ENCODE results near the gene NHP2. TPM values are rescaled to one million over a fixed set of nuclear protein-coding genes. Genes with fewer than 3 reads are reported as not detected.
A peak's percentile ranks its signal among the peaks of the same experiment; 100 is the strongest.

NHP2 gene
- total RNA-seq, 4 donors from 2014 or later = 288 to 408 (median 358) TPM

DNA sequence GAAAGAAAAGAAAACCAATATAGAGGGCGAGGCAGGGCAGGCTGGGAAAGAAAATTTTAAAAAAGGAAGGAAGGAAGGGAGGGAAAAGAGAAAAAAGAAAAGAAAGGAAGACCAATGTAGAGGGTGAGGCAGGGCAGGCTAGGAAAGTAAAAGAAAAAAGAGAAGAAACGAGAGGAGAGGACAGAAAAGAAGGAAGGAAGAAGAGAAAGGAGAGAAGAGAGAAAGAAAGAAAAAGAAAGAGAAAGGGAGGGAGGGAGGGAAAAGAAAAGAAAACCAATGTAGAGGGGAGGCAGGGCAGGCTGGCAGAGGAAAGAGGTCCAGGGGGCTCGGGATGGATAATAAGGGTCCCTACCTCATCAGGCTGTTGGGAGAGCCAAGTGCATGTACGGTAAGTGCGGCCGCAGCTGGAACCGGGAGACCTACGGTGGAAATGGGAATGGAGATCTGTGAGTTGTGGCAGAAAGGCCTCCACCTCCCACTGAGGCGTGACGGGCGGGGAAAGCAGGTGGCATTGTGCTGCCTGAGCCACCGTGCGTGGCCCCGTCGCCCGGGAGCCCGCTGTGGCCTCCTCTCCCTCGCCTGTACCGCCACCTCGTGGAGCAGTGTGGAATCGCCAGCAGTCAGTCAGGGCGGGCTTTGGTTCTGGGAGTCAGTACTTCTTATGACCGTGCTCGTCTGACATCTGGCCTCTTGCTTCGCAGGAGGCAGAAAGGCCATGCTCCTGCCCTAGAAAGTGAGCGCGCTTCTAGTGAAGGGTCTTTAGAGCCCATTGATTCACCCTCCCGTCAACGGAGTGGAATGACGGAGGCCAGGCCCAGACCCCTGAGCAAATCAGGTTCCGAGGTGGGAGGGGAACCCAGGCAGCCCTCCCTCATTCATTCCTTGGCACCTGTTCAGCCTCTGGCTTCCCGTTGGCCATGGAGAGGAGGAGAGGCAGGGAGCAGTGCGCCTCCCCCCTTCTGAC is 10.4 kb upstream of the NHP2 start:
- Histone ChIP-seq H3K9me3 (no peaks in the 10 kb centered on the region), H3K4me1 (peaks cover 8 to 10% (median 8%) of the 10 kb centered on the region in 3 donors), H3K27me3 (peaks cover 0 to 47% (median 0%) of the 10 kb centered on the region in 4 donors), H3K4me3 (peak overlapping the region in 2 of 4 donors; percentile 4 to 51), H3K36me3 (no peaks in the 10 kb centered on the region), H3K27ac (no peak overlapping the region)
- WGBS, 2 donors = 14 to 20% methylated on average over 8 to 18 of the region's 33 CpGs
- TF ChIP-seq, protein P1, sequence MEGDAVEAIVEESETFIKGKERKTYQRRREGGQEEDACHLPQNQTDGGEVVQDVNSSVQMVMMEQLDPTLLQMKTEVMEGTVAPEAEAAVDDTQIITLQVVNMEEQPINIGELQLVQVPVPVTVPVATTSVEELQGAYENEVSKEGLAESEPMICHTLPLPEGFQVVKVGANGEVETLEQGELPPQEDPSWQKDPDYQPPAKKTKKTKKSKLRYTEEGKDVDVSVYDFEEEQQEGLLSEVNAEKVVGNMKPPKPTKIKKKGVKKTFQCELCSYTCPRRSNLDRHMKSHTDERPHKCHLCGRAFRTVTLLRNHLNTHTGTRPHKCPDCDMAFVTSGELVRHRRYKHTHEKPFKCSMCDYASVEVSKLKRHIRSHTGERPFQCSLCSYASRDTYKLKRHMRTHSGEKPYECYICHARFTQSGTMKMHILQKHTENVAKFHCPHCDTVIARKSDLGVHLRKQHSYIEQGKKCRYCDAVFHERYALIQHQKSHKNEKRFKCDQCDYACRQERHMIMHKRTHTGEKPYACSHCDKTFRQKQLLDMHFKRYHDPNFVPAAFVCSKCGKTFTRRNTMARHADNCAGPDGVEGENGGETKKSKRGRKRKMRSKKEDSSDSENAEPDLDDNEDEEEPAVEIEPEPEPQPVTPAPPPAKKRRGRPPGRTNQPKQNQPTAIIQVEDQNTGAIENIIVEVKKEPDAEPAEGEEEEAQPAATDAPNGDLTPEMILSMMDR (IDR thresholded peaks at IDR 0.05) = peak; percentile 96 to 99 (median 98)
- TF ChIP-seq POLR2A (IDR thresholded peaks at IDR 0.05) = no peak
- intact Hi-C loops (cut with DNase I) = loop anchor here (2.0 kb wide), 1 partner anchor 91 kb away; no protein-coding TSS in a partner anchor
- DNase-seq = peak; percentile 24

DNA sequence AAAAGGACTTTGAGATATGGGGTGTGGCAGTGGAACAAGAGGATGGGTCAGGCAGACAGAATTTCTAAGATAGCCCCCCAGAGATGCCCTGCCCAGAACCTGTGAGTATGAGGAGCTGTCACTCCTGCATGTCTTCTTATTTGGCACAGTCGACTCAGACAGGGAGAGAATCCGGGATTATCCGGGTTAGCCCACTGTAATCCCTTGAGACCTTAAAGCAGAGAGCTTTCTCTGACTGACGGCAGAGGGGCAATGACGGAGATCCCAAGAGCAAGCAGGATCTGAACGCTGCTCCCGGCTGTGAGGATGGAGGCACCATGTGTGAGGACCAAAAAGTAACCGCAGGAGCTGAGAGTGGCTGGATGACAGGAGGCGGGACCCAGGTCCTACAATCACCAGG is 8.8 kb upstream of the NHP2 start:
- H3K27ac ChIP-seq = no peak overlapping the region
- H3K27me3 ChIP-seq = peaks cover 0 to 47% (median 0%) of the 10 kb centered on the region in 4 donors
- TF ChIP-seq, protein P1 (IDR thresholded peaks at IDR 0.05) = no peak
- TF ChIP-seq POLR2A (IDR thresholded peaks at IDR 0.05) = no peak
- 67 to 84% methylated on average over 5 to 9 of the region's 9 CpGs for WGBS, 2 donors
- no peaks in the 10 kb centered on the region for H3K36me3 ChIP-seq
- no peak overlapping the region for H3K4me3 ChIP-seq
- H3K4me1 ChIP-seq = peaks cover 8 to 10% (median 8%) of the 10 kb centered on the region in 3 donors
- no peak for DNase-seq
- H3K9me3 ChIP-seq = no peaks in the 10 kb centered on the region
- intact Hi-C loops (cut with DNase I) = no loop called here

DNA sequence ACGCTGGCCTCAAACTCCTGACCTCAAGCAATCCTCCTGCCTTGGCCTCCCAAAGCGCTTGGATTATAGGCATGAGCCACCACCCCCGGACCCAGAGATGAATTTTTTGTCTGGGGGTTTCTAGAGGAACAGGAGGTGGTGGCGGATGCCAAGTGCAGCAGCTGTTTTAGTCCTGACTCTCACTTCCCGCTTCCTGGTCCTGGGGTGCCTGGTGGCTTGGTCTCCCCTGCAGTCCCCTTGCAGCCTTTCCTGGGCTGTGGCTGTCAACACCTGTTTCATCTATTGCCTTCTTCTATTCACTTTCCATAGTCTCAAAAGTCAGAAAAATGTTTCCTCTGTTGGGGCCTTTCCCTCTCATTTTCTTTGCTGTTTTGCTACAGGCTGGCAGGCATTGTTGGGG is 6.5 kb upstream of the NHP2 start:
- TF ChIP-seq, protein P1 (IDR thresholded peaks at IDR 0.05) = no peak
- TF ChIP-seq POLR2A (IDR thresholded peaks at IDR 0.05) = no peak
- H3K27me3 ChIP-seq = peaks cover 0 to 33% (median 0%) of the 10 kb centered on the region in 4 donors
- no peak overlapping the region for H3K27ac ChIP-seq
- peaks cover 8 to 10% (median 8%) of the 10 kb centered on the region in 3 donors for H3K4me1 ChIP-seq
- no peak overlapping the region for H3K4me3 ChIP-seq
- intact Hi-C loops (cut with DNase I) = no loop called here
- H3K9me3 ChIP-seq = no peaks in the 10 kb centered on the region
- WGBS, 2 donors = 83 to 86% methylated on average over 5 of the region's 5 CpGs
- no peak for DNase-seq
- H3K36me3 ChIP-seq = no peaks in the 10 kb centered on the region

DNA sequence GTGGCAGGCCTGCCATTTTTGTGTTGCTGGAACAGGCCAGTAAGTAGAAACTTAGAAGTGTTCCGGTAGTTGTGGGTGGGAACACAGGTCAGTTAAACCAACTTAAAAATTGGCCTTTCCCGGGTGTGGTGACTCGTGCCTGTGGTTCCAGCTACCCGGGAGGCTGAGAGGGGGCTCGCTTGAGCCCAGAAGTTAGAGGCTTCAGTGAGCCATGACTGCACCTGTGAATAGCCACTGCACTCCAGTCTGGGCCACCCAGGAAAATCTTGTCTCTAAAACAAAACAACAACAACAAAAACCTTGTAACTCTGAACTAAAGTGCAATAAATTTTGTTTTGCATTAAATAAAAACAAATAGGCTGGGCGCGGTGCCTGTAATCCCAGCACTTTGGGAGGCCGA is 1.4 kb upstream of the NHP2 start:
- no peaks in the 10 kb centered on the region for H3K27me3 ChIP-seq
- intact Hi-C loops (cut with DNase I) = no loop called here
- TF ChIP-seq POLR2A (IDR thresholded peaks at IDR 0.05) = no peak
- TF ChIP-seq, protein P1 (IDR thresholded peaks at IDR 0.05) = no peak
- DNase-seq = no peak
- peaks cover 0 to 23% (median 14%) of the 10 kb centered on the region in 3 donors for H3K36me3 ChIP-seq
- peaks cover 12 to 41% (median 13%) of the 10 kb centered on the region in 3 donors for H3K4me1 ChIP-seq
- no peak overlapping the region for H3K4me3 ChIP-seq
- WGBS, 2 donors = 68 to 74% methylated on average over 8 of the region's 8 CpGs
- H3K27ac ChIP-seq = no peak overlapping the region
- no peaks in the 10 kb centered on the region for H3K9me3 ChIP-seq

All from esophagus squamous epithelium (tissue), 5 donors.